GM12878 (cell line): ENCODE results near the gene TSC22D1. TPM values are rescaled to one million over a fixed set of nuclear protein-coding genes. Genes with fewer than 3 reads are reported as not detected.

Experiments used
- ATAC-seq: fragments of 200-7000 bp; cut with Tn5 transposase; 3 replicates; pipeline ENCODE4 v1.9.1; 2020; ENCODE audit warnings: mild to moderate bottlenecking, moderate library complexity
- BruUV-seq: library from RNA; stranded (reverse); fragments of 400-500 nt; replicated peaks from 2 replicates; lab custom pipeline; 2021; lab: Mats Ljungman, UMichigan
- CTCF ChIA-PET: fragments of 300-600 bp; sonication (Branson Sonifier 250); formaldehyde crosslinking; extraction: SDS; loops from one replicate; lab custom pipeline; 2021; ENCODE audit warnings: inconsistent platforms; lab: Yijun Ruan, JAX
- POLR2A ChIA-PET: fragments of 350-600 bp; formaldehyde crosslinking; extraction: SDS; loops from one replicate; lab custom pipeline; 2021; ENCODE audit warnings: inconsistent platforms; lab: Charles Lee
- RAD21 ChIA-PET: fragments of 300-600 bp; sonication (Branson Sonifier 250); formaldehyde crosslinking; loops from one replicate; lab custom pipeline; 2023; ENCODE audit warnings: antibody characterized with exemption; ENCODE audit not compliant: unreplicated experiment; lab: Charles Lee
- SMC1A ChIA-PET: fragments of 300-600 bp; sonication (Branson Sonifier 250); formaldehyde crosslinking; loops from one replicate; lab custom pipeline; 2023; ENCODE audit not compliant: unreplicated experiment, uncharacterized antibody; lab: Charles Lee
- DNase-seq: peaks from one replicate; pipeline ENCODE4 v3.0.0-alpha.2; 2011; ENCODE audit warnings: low read depth, low spot score
- FAIRE-seq: peaks from 3 replicates; lab custom pipeline; 2011; peaks lifted over from hg19 to GRCh38; lab: Jason Lieb, UNC
- H2AFZ ChIP-seq: 2 replicates; pipeline ENCODE4 v1.6.0; 2011; ENCODE audit warnings: low read depth, low read length, control low read depth; ENCODE audit not compliant: control insufficient read depth
- H3K27ac ChIP-seq: 2 replicates; pipeline ENCODE4 v1.5.1; 2011; ENCODE audit warnings: control low read depth; ENCODE audit not compliant: control insufficient read depth, insufficient read depth
- H3K27me3 ChIP-seq, 2 experiments: replicated peaks in 1 of 2; 2 replicates each; pipeline versions ENCODE4 v1.6.0 to v1.6.1; 2011; ENCODE audit warnings: low read length in 1 of 2; ENCODE audit not compliant: control insufficient read depth in 2 of 2, insufficient read depth in 2 of 2
- H3K36me3 ChIP-seq, 2 experiments: 2 replicates each; pipeline ENCODE4 v1.5.1; 2011; ENCODE audit warnings: low read length in 1 of 2; ENCODE audit not compliant: control insufficient read depth in 2 of 2, insufficient read depth in 2 of 2
- H3K4me1 ChIP-seq: 2 replicates; pipeline ENCODE4 v1.6.1; 2011; ENCODE audit warnings: mild to moderate bottlenecking, low read length, moderate library complexity, mixed read lengths; ENCODE audit not compliant: control insufficient read depth, insufficient read depth
- H3K4me2 ChIP-seq: 2 replicates; pipeline ENCODE4 v1.6.0; 2011; ENCODE audit warnings: control low read depth; ENCODE audit not compliant: control insufficient read depth, insufficient read depth
- H3K4me3 ChIP-seq: fragments of 200-600 bp; sonication (generic); 2 replicates; pipeline ENCODE4 v1.5.1; 2016
- H3K79me2 ChIP-seq: 2 replicates; pipeline ENCODE4 v1.6.0; 2011; ENCODE audit warnings: low read length; ENCODE audit not compliant: control insufficient read depth, insufficient read depth
- H3K9ac ChIP-seq: 2 replicates; pipeline ENCODE4 v1.8.0; 2011; ENCODE audit warnings: low read length, control low read depth, mixed read lengths; ENCODE audit not compliant: control insufficient read depth, insufficient read depth
- H3K9me3 ChIP-seq: replicated peaks from 3 replicates; pipeline ENCODE4 v1.5.1; 2011; ENCODE audit warnings: mild to moderate bottlenecking, low read length; ENCODE audit not compliant: control insufficient read depth, insufficient read depth
- H4K20me1 ChIP-seq: 2 replicates; pipeline ENCODE4 v1.6.0; 2011; ENCODE audit not compliant: control insufficient read depth, insufficient read depth
- ESRRA ChIP-seq: IDR thresholded peaks from 2 replicates; pipeline ENCODE4 v1.6.1; 2012; ENCODE audit warnings: mild to moderate bottlenecking, low read length, improper control_type of control experiment
- NFXL1 ChIP-seq: fragments of 450-650 bp; IDR thresholded peaks from 2 replicates; pipeline ENCODE4 v1.6.1; 2017; ENCODE audit warnings: antibody characterized with exemption, mild to moderate bottlenecking, borderline replicate concordance
- ZBTB4 ChIP-seq: fragments of 450-650 bp; formaldehyde crosslinking; IDR thresholded peaks from 2 replicates; pipeline ENCODE4 v1.4.0; 2022; ENCODE audit warnings: mild to moderate bottlenecking, moderate library complexity
- WGBS: methylation state at CpG from one replicate; pipeline ENCODE4 v1.1.6; 2016; ENCODE audit warnings: low lambda C conversion rate; ENCODE audit not compliant: insufficient replicate concordance, insufficient coverage; ENCODE audit errors: missing lambda C conversion rate; 5-methylcytosine and 5-hydroxymethylcytosine counted together
- in situ Hi-C: fragments of 300-500 bp; cut with MboI; formaldehyde crosslinking; loops from 9 replicates; pipeline ENCODE4 v1.14.3; 2018; ENCODE audit warnings: mixed read lengths
- intact Hi-C: fragments of 100-400 bp; cut with micrococcal nuclease; formaldehyde crosslinking; loops from one replicate; pipeline ENCODE4 v1.14.2; 2022; ENCODE audit not compliant: unreplicated experiment
- polyA plus RNA-seq, 11 experiments: library from polyadenylated mRNA; depleted of rRNA in 4 of 11; unstranded in 6 of 11; stranded (reverse) in 5 of 11; fragments of >200 nt; fragmentation: Nextera tagmentation in 4 of 11; fragmentation: Illumina TruSeq in 1 of 11; extraction: Ambion mirVana in 4 of 11; extraction: Trizol in 1 of 11; gene quantifications; 1 replicate in 1 of 11; 2 replicates in 10 of 11; pipeline versions ENCODE4 v1.2.1 to v1.2.3, GENCODE V29; 2011 to 2016; ENCODE audit warnings: inconsistent platforms in 2 of 11, missing spikeins in 2 of 11, low read depth in 1 of 11
- total RNA-seq, 4 experiments: library from RNA; depleted of rRNA in 3 of 4; stranded (reverse); fragments of >200 nt in 3 of 4; fragmentation: Illumina TruSeq in 1 of 4; extraction: Trizol in 1 of 4; gene quantifications; 2 replicates each; pipeline versions ENCODE4 v1.2.1 to v1.2.3, GENCODE V29; 2013 to 2021

Gene TSC22D1
- total and polyA plus RNA-seq, 10 of the 15 experiments (the other 5 are each of a cell fraction or from before 2014, with no cell fraction given) = 0.37 to 15.7 (median 7.5) TPM

GRCh38 chr13:44440046-44440608, 136.0 kb downstream of the TSC22D1 start:
- TF ChIP-seq ESRRA (no peak), ZBTB4 (CRISPR knock-in tag) (no peak), NFXL1 (no peak)
- intact Hi-C loops = no loop called here
- H4K20me1 ChIP-seq = no peaks in the 10 kb centered on the region
- FAIRE-seq (no peak), DNase-seq (no peak), ATAC-seq (no peak)
- H3K4me2 ChIP-seq = no peak overlapping the region
- no peaks in the 10 kb centered on the region for H3K79me2 ChIP-seq
- H3K4me3 ChIP-seq = no peak overlapping the region
- BruUV-seq = no TSS peak
- ChIA-PET SMC1A (interaction anchor here (1.3 to 1.5 kb wide), 2 partner anchors 274 to 532 kb away, joined by 3 to 16 read pairs; no protein-coding TSS in a partner anchor), CTCF (interaction anchor here (4.0 kb wide), 1 partner anchor 532 kb away, joined by 18 read pairs; no protein-coding TSS in a partner anchor), RAD21 (interaction anchor here (0.7 to 1.3 kb wide), 3 partner anchors 15 to 532 kb away, joined by 3 read pairs; no protein-coding TSS in a partner anchor), POLR2A (no interaction called here)
- 58% methylated on average over 9 of the region's 10 CpGs for WGBS
- no peak overlapping the region for H2AFZ ChIP-seq
- H3K9ac ChIP-seq = no peak overlapping the region
- H3K27ac ChIP-seq = no peak overlapping the region
- peaks cover 5% of the 10 kb centered on the region for H3K4me1 ChIP-seq
- in situ Hi-C loops = no loop called here
- H3K9me3 ChIP-seq = no peaks in the 10 kb centered on the region
- H3K27me3 ChIP-seq = peaks cover 3 to 13% of the 10 kb centered on the region in 2 experiments
- no peaks in the 10 kb centered on the region for H3K36me3 ChIP-seq
